MG63 (cell line): ENCODE measurements around the gene NEDD9. TPM values are rescaled to one million over a fixed set of nuclear protein-coding genes. Genes with fewer than 3 reads are reported as not detected.

ENCODE experiments used
- DNase-seq: peaks from one replicate; pipeline ENCODE4 v3.0.0-alpha.2; 2020
- H3K27me3 ChIP-seq: fragments of 250-450 bp; sonication (Bioruptor Pico); 2 replicates; pipeline ENCODE4 v1.5.1; 2020; ENCODE audit warnings: mild to moderate bottlenecking, moderate library complexity
- H3K36me3 ChIP-seq: fragments of 250-450 bp; sonication (Bioruptor Pico); 2 replicates; pipeline ENCODE4 v1.5.1; 2020; ENCODE audit warnings: mild to moderate bottlenecking, moderate library complexity
- H3K4me3 ChIP-seq: fragments of 250-450 bp; sonication (Bioruptor Pico); 2 replicates; pipeline ENCODE4 v1.5.1; 2020; ENCODE audit warnings: mild to moderate bottlenecking, moderate library complexity
- H3K9me3 ChIP-seq: fragments of 250-450 bp; sonication (Bioruptor Pico); 2 replicates; pipeline ENCODE4 v1.5.1; 2020; ENCODE audit warnings: mild to moderate bottlenecking, moderate library complexity
- total RNA-seq: library from RNA; depleted of rRNA; stranded (reverse); fragments of >200 nt; shearing (Covaris generic); gene quantifications from 2 replicates; pipeline ENCODE4 v1.2.3, GENCODE V29; 2014; ENCODE audit warnings: low replicate concordance

Gene NEDD9
- total RNA-seq, 1 experiment from 2014 or later, result 8.9 TPM

DNA sequence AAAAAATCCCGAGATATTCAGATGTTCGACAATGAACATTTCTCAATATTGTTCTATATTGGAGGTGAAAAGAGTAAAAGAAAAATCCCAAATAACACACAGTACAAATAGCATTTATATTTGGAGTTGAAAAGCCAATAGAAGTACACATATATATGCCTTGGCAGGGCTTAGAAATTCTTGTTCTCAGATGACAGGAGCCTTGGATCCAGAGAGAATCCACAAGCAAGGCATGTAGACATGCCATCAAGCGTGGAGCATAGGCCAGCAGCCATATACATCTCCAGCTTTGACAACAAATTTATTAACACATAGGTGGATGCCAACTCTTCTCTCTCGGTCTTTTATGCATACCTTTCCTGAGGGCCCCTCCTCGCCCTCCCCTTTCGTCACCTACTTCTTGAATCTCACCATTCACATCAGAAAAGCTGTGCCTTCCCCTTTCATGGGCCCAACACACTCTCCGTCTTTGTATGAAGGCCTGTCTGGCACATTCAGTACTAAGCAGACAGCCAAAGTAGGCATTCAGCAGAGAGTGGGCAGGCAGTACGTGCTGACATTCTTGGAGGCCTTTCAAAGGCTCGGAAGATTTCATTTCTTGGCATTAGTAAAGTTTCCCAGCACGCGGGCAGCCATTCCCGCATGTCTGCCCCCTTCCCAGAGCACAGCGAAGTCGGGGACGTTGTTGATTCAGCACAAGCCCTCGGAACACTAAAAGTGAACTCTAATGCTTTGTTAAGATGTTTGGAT, 18.2 kb downstream of the NEDD9 start:
- DNase-seq, result no peak

DNA sequence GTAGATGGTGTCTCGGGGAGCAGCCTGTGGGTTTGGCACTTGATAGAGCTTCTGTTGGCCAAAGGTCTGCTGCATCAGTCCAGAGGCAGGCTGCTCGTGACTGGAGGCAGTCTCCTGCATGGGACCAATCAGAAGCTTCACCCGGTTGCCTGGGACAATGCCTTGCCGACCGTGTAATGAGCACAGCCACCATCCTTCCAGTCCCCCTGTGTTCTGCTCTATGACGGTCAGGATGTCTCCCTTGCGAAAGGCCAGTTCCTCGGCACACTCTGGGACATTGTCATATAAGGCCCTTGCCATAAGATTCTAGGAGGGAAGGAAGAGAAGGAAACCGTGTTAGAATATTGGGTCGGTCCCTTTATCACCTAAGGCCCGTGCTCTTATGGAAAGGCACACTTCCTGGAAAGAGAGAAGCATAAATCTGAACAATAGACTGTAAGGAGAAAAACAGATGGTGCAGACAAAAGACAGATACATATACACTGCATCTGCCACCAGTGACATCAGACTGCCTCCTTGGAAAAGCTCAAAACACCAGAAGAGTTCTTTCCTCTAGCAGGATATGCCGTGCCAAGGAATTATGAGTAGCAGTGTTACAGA, 18.9 kb downstream of the NEDD9 start:
- no peak for DNase-seq
- H3K27me3 ChIP-seq, result no peaks in the 10 kb centered on the region
- H3K4me3 ChIP-seq, result no peak overlapping the region
- peaks cover 7% of the 10 kb centered on the region for H3K36me3 ChIP-seq
- H3K9me3 ChIP-seq, result no peaks in the 10 kb centered on the region

More for the DNA sequence above, 18.2 kb downstream of the NEDD9 start:
- Histone ChIP-seq H3K9me3 (no peaks in the 10 kb centered on the region), H3K27me3 (no peaks in the 10 kb centered on the region), H3K4me3 (no peak overlapping the region), H3K36me3 (peaks cover 5% of the 10 kb centered on the region)

DNA sequence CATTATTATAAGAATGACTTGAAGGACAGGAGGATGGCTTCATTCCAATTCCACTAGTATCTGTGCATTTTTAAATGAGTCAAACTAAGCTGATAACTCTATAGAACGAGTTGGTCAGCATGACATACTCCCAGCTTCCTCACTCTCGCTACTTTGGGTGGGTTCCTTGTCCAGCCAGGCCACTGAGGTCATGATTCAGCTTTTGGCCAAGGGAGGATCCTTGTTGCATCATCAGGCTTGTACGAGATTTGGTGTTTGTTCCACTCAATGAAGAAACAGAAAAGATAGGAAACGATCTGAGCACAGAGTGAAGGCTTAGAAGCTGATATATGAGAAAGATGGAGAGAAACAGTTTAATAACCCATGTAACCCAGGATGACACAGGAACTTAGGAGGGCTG, 19.8 kb downstream of the NEDD9 start:
- H3K27me3 ChIP-seq, result no peaks in the 10 kb centered on the region
- no peak overlapping the region for H3K4me3 ChIP-seq
- no peaks in the 10 kb centered on the region for H3K9me3 ChIP-seq
- H3K36me3 ChIP-seq, result peaks cover 10% of the 10 kb centered on the region
- peak; percentile 72 for DNase-seq

DNA sequence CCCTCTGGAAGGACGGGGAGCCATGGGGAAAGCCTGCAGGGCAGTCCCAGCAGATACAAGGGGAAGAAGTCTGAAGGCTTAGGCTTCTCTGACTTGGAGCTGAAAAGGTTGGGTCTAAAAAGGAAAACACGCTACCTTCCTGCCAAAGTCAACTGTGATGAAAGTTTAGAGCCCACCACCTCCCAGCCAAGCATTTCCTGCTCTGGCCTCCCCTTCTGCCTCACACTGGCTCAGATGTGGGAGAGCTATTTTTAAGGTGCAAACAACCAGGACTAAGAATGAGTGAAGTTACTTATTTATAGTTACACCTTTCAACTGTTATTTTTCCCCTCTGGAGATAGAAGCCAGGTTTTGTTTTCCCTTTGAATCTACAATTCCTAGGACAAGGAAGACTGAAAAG, 21.2 kb downstream of the NEDD9 start:
- Histone ChIP-seq H3K4me3 (no peak overlapping the region), H3K9me3 (no peaks in the 10 kb centered on the region), H3K36me3 (peaks cover 10% of the 10 kb centered on the region), H3K27me3 (no peaks in the 10 kb centered on the region)
- DNase-seq, result no peak

DNA sequence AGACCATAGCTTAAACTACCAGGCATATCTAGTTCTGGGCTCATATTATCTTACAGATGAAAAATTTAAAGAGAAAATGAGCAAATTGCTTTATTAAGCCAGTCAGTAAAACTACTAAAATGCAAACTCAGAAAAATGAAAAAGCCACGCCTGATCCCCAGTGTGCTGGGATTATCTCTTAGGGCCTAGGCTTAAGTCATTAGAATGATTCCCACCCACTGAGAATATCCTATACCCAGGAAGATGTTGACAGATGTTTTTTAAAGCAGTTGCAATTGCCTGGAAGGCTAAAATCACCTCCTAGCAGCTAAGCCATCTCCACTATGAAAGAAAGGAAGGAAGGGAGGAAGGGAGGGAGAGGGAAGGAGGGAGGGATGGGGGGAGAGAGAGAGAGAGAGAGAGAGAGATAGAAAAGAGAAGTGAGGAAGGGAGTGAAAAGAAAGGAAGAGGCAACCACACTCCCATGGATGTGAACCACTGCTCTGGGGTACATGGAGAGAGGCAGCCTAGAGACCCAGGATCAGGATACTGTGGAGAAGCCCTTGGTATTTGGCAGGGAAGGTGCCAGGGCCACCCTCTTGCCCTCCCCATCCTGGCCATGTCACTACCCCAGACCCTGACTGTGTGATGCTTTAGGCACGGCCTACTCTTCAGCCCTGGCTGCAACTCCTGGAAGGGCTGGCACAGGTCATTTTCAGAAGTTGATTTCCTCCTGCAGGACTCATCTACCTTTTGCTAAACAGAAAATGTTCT, 21.9 kb downstream of the NEDD9 start:
- H3K27me3 ChIP-seq, result no peaks in the 10 kb centered on the region
- H3K9me3 ChIP-seq, result no peaks in the 10 kb centered on the region
- H3K36me3 ChIP-seq, result peaks cover 10% of the 10 kb centered on the region
- DNase-seq, result no peak
- H3K4me3 ChIP-seq, result no peak overlapping the region

DNA sequence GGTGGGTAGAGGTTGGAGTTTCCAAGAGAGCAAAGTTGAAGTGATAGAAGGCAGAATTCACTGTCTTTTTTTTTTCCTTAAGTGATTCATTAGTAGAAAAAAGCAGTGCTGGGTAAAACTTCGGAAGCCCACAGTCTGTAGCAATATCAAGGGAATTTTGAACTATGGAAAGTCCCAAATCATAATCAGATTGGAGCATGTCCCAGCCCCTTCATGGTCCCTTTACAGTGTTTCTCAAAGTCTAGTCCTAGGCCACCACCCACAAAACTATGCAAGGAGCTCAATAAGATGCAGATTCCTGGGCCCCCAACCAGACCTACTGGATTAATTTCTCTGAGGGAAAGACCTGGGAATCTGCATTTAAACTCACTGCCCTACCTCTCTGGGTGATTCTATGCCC, 22.6 kb downstream of the NEDD9 start:
- no peaks in the 10 kb centered on the region for H3K27me3 ChIP-seq
- H3K36me3 ChIP-seq, result peaks cover 10% of the 10 kb centered on the region
- H3K9me3 ChIP-seq, result no peaks in the 10 kb centered on the region
- H3K4me3 ChIP-seq, result no peak overlapping the region
- DNase-seq, result no peak

DNA sequence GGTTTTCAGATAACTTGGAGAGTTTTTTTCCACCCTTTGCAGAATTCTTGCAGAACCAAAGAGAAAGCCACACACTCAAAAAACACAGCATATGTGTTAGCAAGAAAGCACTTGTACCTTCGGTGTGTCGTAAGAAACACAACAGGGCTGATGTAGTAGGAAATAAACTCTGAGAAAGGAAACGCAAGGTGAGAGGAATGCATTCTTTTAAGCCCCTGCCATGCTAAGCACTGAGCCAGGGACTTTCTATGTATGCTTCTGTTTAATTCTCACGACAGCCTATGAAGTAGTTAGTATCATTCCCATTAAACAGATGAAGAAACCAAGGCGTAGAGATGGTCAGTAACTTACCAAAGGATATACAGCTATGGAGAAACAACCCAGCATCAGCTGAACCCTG, 23.1 kb downstream of the NEDD9 start:
- no peak for DNase-seq
- Histone ChIP-seq H3K36me3 (peaks cover 10% of the 10 kb centered on the region), H3K4me3 (no peak overlapping the region), H3K9me3 (no peaks in the 10 kb centered on the region), H3K27me3 (no peaks in the 10 kb centered on the region)

DNA sequence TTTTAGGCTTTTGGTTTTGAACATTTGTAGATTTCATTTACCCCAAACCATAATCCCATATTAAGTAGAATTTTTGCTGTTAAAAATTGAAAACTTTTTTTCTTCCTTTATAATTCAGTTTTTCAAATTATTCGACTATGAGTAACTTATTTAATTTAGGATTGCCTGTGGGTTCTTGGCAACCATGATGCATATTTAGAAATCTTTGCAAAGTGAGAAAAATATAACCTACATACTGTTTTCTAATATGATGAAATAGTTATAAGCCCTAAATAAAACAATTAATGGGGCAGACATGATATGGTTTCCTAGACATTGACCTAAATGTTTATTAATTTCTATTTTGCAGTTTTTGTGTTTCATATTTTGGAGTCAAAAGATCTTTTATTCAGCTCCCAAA, 23.6 kb downstream of the NEDD9 start:
- H3K36me3 ChIP-seq, result peaks cover 10% of the 10 kb centered on the region
- no peak overlapping the region for H3K4me3 ChIP-seq
- no peaks in the 10 kb centered on the region for H3K27me3 ChIP-seq
- no peaks in the 10 kb centered on the region for H3K9me3 ChIP-seq
- DNase-seq, result no peak

DNA sequence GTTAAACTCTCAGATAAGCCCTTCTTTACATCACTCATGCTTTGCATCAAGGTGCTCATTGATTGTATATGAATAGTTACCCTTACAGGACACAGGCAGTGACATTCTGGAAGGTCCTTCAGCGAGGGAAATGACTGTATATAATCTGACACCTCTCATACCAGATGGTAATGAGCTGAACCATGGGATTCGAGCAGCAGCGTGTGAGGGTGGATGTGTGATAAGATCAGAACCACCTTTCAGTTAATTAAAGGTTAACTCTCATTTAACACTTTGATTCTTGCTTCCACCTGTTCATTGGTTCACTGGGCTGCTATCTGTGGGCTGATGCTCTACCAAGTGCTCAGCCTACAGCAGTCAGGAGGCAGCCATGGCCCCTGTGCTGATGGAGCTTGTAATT, 24.2 kb downstream of the NEDD9 start:
- Histone ChIP-seq H3K4me3 (no peak overlapping the region), H3K27me3 (no peaks in the 10 kb centered on the region), H3K36me3 (peaks cover 10% of the 10 kb centered on the region), H3K9me3 (no peaks in the 10 kb centered on the region)
- DNase-seq, result no peak

DNA sequence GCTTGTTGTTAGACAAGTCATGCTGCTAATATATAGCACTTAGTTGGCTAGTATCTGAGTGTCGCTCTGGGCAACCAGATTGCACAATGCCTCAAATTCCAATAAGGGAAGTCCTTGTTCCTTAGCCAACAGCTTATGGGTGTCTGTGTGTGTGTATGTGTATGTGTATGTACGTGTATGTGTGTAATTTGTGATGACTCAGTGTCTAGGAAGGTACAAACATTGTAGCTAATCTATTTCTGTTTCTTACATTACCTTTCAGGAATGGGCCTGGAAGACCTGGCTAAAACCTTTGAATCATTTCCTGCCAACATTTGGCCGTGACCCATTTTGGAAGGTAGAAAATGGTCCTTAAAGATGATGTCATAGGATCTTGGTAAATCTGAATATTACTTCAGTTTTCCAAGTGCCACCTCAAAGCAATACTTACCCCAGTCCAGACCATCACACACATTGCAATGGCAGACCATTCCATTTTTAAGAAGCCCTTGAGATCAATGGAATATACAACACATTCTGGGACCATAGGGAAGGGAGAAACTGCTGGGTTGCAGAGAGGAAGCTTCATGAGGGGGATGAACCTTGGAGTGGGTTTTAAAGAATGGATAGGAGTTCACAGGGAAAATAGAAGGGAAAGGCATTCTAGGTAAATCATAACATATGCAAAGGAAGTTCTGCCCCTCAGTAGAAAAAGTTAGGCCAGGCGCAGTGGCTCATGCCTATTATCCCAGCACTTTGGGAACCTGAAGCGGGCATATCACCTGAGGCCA, 25.1 kb downstream of the NEDD9 start:
- no peak overlapping the region for H3K4me3 ChIP-seq
- H3K27me3 ChIP-seq, result no peaks in the 10 kb centered on the region
- peaks cover 10% of the 10 kb centered on the region for H3K36me3 ChIP-seq
- no peaks in the 10 kb centered on the region for H3K9me3 ChIP-seq
- DNase-seq, result peak; percentile 89

DNA sequence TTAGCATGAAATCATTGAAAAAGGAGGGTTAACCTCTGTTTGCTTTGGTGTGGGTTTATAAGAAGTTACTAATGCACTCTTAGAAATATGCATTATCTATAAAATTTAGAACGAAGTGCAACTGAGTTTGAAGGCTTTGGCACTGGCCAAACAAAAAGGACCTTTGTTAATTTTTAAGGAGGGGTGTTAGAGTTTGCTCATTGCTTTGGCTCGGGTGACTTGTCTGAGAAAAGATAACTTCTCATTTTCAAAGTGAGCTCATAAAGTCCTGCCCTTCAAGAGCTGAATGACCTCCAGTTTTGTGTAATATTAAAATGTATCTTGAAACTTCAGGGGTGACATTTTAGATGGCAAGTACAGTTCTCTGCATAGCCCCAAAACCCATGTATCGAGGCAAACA, 25.9 kb downstream of the NEDD9 start:
- no peaks in the 10 kb centered on the region for H3K9me3 ChIP-seq
- no peak overlapping the region for H3K4me3 ChIP-seq
- H3K27me3 ChIP-seq, result no peaks in the 10 kb centered on the region
- peaks cover 7% of the 10 kb centered on the region for H3K36me3 ChIP-seq
- DNase-seq, result no peak

DNA sequence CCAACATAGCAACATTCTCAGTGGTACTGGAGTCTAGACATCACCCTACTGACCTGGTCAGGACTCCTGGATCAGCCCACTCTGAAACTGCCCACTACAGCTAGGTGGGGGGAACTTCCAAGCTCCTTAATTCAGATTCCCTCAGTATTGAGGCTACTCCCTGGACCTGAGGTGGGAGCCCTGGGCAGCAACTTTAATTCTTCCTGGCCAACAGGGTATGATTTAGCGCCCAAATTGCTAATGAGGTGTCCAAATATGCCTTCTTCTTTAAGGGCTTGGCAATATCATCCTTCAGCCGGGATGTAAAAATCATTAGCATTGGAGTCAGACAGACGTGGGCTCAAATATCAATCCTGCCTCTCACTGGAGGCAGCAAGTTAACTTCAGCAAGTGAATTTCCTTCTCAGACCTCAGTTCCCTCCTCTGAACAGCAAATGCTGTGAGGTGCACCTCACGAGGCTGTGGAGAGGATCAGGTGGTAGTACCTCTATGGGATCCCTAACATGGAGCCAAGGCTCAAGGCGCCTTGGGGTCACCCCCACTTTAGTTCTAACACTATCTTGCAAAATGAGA, 27.6 kb downstream of the NEDD9 start:
- Histone ChIP-seq H3K36me3 (peaks cover 10% of the 10 kb centered on the region), H3K27me3 (no peaks in the 10 kb centered on the region), H3K9me3 (no peaks in the 10 kb centered on the region), H3K4me3 (no peak overlapping the region)
- no peak for DNase-seq

DNA sequence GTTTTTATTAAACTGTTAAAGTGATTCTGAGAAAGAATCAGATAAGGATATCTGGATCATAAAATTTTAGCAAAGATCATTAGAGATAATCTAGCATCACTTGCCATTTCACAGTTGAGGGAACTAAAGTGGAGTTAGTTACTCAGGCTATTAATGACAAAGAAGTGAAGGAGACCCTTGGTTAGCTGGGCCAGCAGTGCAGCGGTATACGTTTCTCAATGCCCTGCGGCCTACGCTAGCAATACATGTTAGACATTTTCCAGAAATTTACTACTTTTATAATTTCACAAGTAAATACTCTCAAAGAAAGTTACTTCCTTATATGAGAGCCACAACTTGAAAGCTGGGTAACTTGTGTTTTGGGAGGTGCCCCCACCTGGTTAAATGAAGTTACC, 28.5 kb downstream of the NEDD9 start:
- Histone ChIP-seq H3K4me3 (no peak overlapping the region), H3K36me3 (peaks cover 10% of the 10 kb centered on the region; the same call in 1 of the 2 replicates)
- no peak for DNase-seq

DNA sequence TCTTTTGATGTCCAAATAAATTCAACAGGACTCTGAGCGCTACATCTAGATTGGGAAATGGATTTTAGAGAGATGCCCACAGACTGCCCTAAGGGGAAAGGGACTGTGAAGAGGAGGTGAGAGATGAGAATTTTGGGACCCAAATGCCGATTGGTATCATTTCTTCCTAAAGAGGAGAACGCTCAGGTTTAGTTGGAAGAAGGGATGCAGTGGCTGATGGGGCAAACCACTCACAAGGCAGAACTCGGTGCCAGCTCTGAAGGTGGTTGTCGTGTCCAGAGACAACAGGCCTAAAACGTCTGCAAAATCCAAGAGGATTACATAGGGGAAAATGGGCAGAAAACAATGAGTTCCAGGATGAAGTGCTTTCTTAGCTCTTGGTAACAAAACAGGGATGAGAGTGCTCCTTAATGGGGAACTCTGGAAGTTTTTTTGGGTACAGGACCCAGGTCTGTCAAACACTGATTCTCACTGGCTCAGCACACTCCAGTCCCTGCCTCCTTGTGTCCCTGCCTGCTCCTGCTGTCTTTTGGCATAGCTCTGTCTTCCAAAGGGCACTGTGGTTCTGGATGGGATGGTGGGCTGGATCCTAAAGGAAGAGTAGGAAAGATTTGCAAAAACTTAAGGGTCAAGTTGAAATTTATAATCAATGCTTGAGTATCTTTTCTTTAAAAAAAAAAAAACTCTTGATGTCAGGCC, 29.0 kb downstream of the NEDD9 start:
- Histone ChIP-seq H3K9me3 (no peaks in the 10 kb centered on the region), H3K4me3 (no peak overlapping the region), H3K36me3 (peaks cover 10% of the 10 kb centered on the region), H3K27me3 (no peaks in the 10 kb centered on the region)
- DNase-seq, result no peak

More for the DNA sequence above, 28.5 kb downstream of the NEDD9 start:
- Histone ChIP-seq H3K9me3 (no peaks in the 10 kb centered on the region), H3K27me3 (no peaks in the 10 kb centered on the region)

DNA sequence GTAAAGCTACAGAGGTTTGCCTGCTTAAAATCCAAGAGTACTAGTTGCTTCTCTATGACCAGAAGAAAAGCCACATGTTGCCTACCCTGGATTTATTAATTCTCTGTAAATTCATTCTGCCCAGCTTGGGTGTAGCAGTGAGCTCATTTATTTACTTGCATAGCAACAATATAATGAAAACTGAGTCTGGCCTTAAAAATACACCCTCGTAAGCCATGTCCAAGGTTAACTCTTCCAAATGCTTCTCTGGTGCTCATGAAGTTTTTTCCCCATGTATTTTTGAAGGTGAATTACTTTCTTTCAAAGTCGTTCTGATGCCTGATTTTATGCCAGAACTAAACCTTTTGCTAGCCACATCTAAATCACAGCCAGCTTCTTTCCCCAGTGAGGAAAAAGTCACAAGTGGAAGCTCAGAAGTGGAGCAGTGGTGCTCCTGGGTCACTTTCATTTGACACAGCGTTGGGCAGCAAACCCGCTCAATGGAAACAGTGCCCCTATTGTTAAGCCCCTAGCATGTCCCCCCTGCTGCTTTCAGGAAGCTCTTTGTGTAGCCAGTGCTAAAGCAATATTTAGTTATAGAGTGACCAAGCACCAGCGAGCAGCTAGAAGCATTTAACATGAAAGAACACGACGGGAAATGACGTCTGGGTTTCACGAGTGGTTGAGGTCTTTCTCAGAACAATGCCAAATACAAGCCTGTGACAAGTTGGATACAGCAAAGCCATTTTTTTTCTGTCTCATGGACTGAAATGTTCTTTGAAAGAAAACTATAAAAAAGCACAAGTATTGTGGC, 29.8 kb downstream of the NEDD9 start:
- Histone ChIP-seq H3K36me3 (peaks cover 7% of the 10 kb centered on the region), H3K4me3 (no peak overlapping the region), H3K9me3 (no peaks in the 10 kb centered on the region), H3K27me3 (no peaks in the 10 kb centered on the region)
- DNase-seq, result no peak
